ENCODE measurements around the gene LEPROT.

DNA sequence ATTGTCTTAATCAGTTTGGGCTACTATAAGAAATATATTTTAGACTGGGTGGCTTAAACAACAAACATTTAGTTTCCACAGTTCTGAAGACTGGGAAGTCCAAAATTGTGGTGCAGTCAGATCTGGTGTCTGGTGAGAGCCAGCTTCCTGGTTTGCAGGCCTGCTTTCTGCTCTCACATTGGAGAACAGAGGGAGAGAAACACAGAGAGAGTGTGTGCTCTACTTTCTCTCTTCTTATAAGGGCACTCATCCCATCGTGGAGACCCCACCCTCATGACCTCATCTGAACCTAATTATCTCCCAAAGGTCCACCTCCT, 4.1 kb downstream of the LEPROT start:
- TF ChIP-seq ZNF274 (IDR thresholded peaks at IDR 0.05; ENCODE audit: low read depth, low read length) = no peak
- no peak for TF ChIP-seq SUZ12 (IDR thresholded peaks at IDR 0.05; ENCODE audit: extremely low read depth, insufficient read depth, insufficient read length)
